OCI-M2 (cell line): Measurements from ENCODE around the gene TTLL9.

Experiments used
- DNase-seq: peaks from one replicate; lab custom pipeline; 2025; ENCODE audit not compliant: unreplicated experiment; lab: John Stamatoyannopoulos, UW

TTLL9 gene

GRCh38 chr20:31939661-31940060, 69.2 kb downstream of the TTLL9 start:
- DNase-seq = no peak

- no peak for DNase-seq
Measured at GRCh38 chr20:31943052-31943471, 72.6 kb downstream of the TTLL9 start.

- no peak for DNase-seq
Measured at GRCh38 chr20:31945319-31945718, 74.9 kb downstream of the TTLL9 start.

- no peak for DNase-seq
Measured at GRCh38 chr20:31945785-31946184, 75.4 kb downstream of the TTLL9 start.

GRCh38 chr20:31948008-31948407, 77.6 kb downstream of the TTLL9 start:
- DNase-seq = no peak

- no peak for DNase-seq
Measured at GRCh38 chr20:31949877-31950646, 79.6 kb downstream of the TTLL9 start.

- no peak for DNase-seq
Measured at GRCh38 chr20:31951203-31951529, 80.7 kb downstream of the TTLL9 start.

GRCh38 chr20:31951530-31952453, 81.4 kb downstream of the TTLL9 start, which contains the start of gene PDRG1:
PDRG1 (minus strand) TSS chr20:31952046; CDS start chr20:31951961, 85 bp downstream.
- DNase-seq = peak; percentile 90

GRCh38 chr20:31953556-31954148, 83.2 kb downstream of the TTLL9 start:
- DNase-seq = no peak

- DNase-seq = no peak
Measured at GRCh38 chr20:31954500-31954899, 84.1 kb downstream of the TTLL9 start.

GRCh38 chr20:31956556-31957526, 86.4 kb downstream of the TTLL9 start:
- DNase-seq = no peak

GRCh38 chr20:31962761-31963160, 92.3 kb downstream of the TTLL9 start:
- DNase-seq = no peak

GRCh38 chr20:31963889-31964288, 93.5 kb downstream of the TTLL9 start:
- DNase-seq = no peak

- no peak for DNase-seq
Measured at GRCh38 chr20:31966991-31967655, 96.7 kb downstream of the TTLL9 start.

- DNase-seq = no peak
Measured at GRCh38 chr20:31967830-31968249, 97.4 kb downstream of the TTLL9 start, which contains the start of gene XKR7. XKR7 (plus strand) TSS chr20:31968151; CDS start chr20:31968176, 25 bp downstream.

GRCh38 chr20:31968291-31969126, 98.1 kb downstream of the TTLL9 start:
- peak; percentile 54 for DNase-seq

GRCh38 chr20:31969991-31970390, 99.6 kb downstream of the TTLL9 start:
- no peak for DNase-seq

GRCh38 chr20:31972471-31973021, 102.1 kb downstream of the TTLL9 start:
- no peak for DNase-seq

GRCh38 chr20:31974296-31974695, 103.9 kb downstream of the TTLL9 start:
- no peak for DNase-seq
